Inflammatory macrophage (primary cell): Measurements from ENCODE around the gene NPIPA3.
"Not testable (repeated sequence)": the region's sequence is repeated elsewhere in the genome, so short reads cannot be mapped to it uniquely, and the experiment has no call there.

Experiments
- DNase-seq, 2 donors: peaks; one replicate each; pipeline ENCODE4 v3.0.0-alpha.2; 2020 to 2022
- total RNA-seq, 18 experiments: gene quantifications; one replicate each; lab custom pipeline; 2026; ENCODE audit warnings: mixed read lengths in 6 of 18, inconsistent platforms in 2 of 18; lab: John Stamatoyannopoulos, UW

The NPIPA3 gene
- total RNA-seq, result 0 to 0.03 (median 0) reads per million in 18 experiments

- not testable (repeated sequence) for DNase-seq
Observed at GRCh38 chr16:14703156-14704011, at the start of gene NPIPA3. Gene NPIPA3, plus strand, starts transcription at chr16:14703411. Its CDS starts 5,533 bp downstream, at chr16:14708944.

- no peak for DNase-seq
Observed at GRCh38 chr16:14658063-14658462, 45.1 kb upstream of the NPIPA3 start.

- no peak for DNase-seq
Observed at GRCh38 chr16:14667347-14668266, 35.6 kb upstream of the NPIPA3 start.

- no peak for DNase-seq
Observed at GRCh38 chr16:14668556-14669223, 34.5 kb upstream of the NPIPA3 start.

- DNase-seq, result no peak
Observed at GRCh38 chr16:14669776-14670175, 33.4 kb upstream of the NPIPA3 start.

GRCh38 chr16:14672403-14672971 lies 30.7 kb upstream of the NPIPA3 start:
- DNase-seq, result no peak

GRCh38 chr16:14676633-14677032 lies 26.6 kb upstream of the NPIPA3 start:
- no peak for DNase-seq

GRCh38 chr16:14677627-14678026 lies 25.6 kb upstream of the NPIPA3 start:
- no peak for DNase-seq

- no peak for DNase-seq
Observed at GRCh38 chr16:14678748-14679497, 24.3 kb upstream of the NPIPA3 start.

GRCh38 chr16:14680396-14680795 lies 22.8 kb upstream of the NPIPA3 start:
- DNase-seq, result not testable (repeated sequence)

- DNase-seq, result no peak
Observed at GRCh38 chr16:14681115-14681514, 22.1 kb upstream of the NPIPA3 start.

GRCh38 chr16:14682121-14682520 lies 21.1 kb upstream of the NPIPA3 start:
- DNase-seq, result no peak

- DNase-seq, result not testable (repeated sequence)
Observed at GRCh38 chr16:14685870-14686793, 17.1 kb upstream of the NPIPA3 start.

- DNase-seq, result not testable (repeated sequence)
Observed at GRCh38 chr16:14694129-14694528, 9.1 kb upstream of the NPIPA3 start, which contains the start of gene PLA2G10. Gene PLA2G10, minus strand, starts transcription at chr16:14694308. Its CDS starts 79 bp downstream, at chr16:14694229.

- DNase-seq, result not testable (repeated sequence)
Observed at GRCh38 chr16:14701859-14702258, 1.4 kb upstream of the NPIPA3 start.

GRCh38 chr16:14702672-14703071 lies 539 bp upstream of the NPIPA3 start:
- DNase-seq, result not testable (repeated sequence)

GRCh38 chr16:14733233-14733632 lies 30.0 kb downstream of the NPIPA3 start:
- not testable (repeated sequence) for DNase-seq

- DNase-seq, result not testable (repeated sequence)
Observed at GRCh38 chr16:14740832-14741385, 37.7 kb downstream of the NPIPA3 start.

- DNase-seq, result not testable (repeated sequence)
Observed at GRCh38 chr16:14741794-14742193, 38.6 kb downstream of the NPIPA3 start.
